GM12878 (cell line): ENCODE measurements around the gene PNPO. TPM values are rescaled to one million over a fixed set of nuclear protein-coding genes. Genes with fewer than 3 reads are reported as not detected.

Source experiments
- ATAC-seq: fragments of 200-7000 bp; cut with Tn5 transposase; 3 replicates; pipeline ENCODE4 v1.9.1; 2020; ENCODE audit warnings: mild to moderate bottlenecking, moderate library complexity
- BruUV-seq: library from RNA; stranded (reverse); fragments of 400-500 nt; replicated peaks from 2 replicates; lab custom pipeline; 2021; lab: Mats Ljungman, UMichigan
- CTCF ChIA-PET: fragments of 300-600 bp; sonication (Branson Sonifier 250); formaldehyde crosslinking; extraction: SDS; loops from one replicate; lab custom pipeline; 2021; ENCODE audit warnings: inconsistent platforms; lab: Yijun Ruan, JAX
- POLR2A ChIA-PET: fragments of 350-600 bp; formaldehyde crosslinking; extraction: SDS; loops from one replicate; lab custom pipeline; 2021; ENCODE audit warnings: inconsistent platforms; lab: Charles Lee
- RAD21 ChIA-PET: fragments of 300-600 bp; sonication (Branson Sonifier 250); formaldehyde crosslinking; loops from one replicate; lab custom pipeline; 2023; ENCODE audit warnings: antibody characterized with exemption; ENCODE audit not compliant: unreplicated experiment; lab: Charles Lee
- SMC1A ChIA-PET: fragments of 300-600 bp; sonication (Branson Sonifier 250); formaldehyde crosslinking; loops from one replicate; lab custom pipeline; 2023; ENCODE audit not compliant: unreplicated experiment, uncharacterized antibody; lab: Charles Lee
- DNase-seq: peaks from one replicate; pipeline ENCODE4 v3.0.0-alpha.2; 2011; ENCODE audit warnings: low read depth, low spot score
- FAIRE-seq: peaks from 3 replicates; lab custom pipeline; 2011; peaks lifted over from hg19 to GRCh38; lab: Jason Lieb, UNC
- H2AFZ ChIP-seq: 2 replicates; pipeline ENCODE4 v1.6.0; 2011; ENCODE audit warnings: low read depth, low read length, control low read depth; ENCODE audit not compliant: control insufficient read depth
- H3K27ac ChIP-seq: 2 replicates; pipeline ENCODE4 v1.5.1; 2011; ENCODE audit warnings: control low read depth; ENCODE audit not compliant: control insufficient read depth, insufficient read depth
- H3K27me3 ChIP-seq, 2 experiments: replicated peaks in 1 of 2; 2 replicates each; pipeline versions ENCODE4 v1.6.0 to v1.6.1; 2011; ENCODE audit warnings: low read length in 1 of 2; ENCODE audit not compliant: control insufficient read depth in 2 of 2, insufficient read depth in 2 of 2
- H3K36me3 ChIP-seq, 2 experiments: 2 replicates each; pipeline ENCODE4 v1.5.1; 2011; ENCODE audit warnings: low read length in 1 of 2; ENCODE audit not compliant: control insufficient read depth in 2 of 2, insufficient read depth in 2 of 2
- H3K4me1 ChIP-seq: 2 replicates; pipeline ENCODE4 v1.6.1; 2011; ENCODE audit warnings: mild to moderate bottlenecking, low read length, moderate library complexity, mixed read lengths; ENCODE audit not compliant: control insufficient read depth, insufficient read depth
- H3K4me2 ChIP-seq: 2 replicates; pipeline ENCODE4 v1.6.0; 2011; ENCODE audit warnings: control low read depth; ENCODE audit not compliant: control insufficient read depth, insufficient read depth
- H3K4me3 ChIP-seq: fragments of 200-600 bp; sonication (generic); 2 replicates; pipeline ENCODE4 v1.5.1; 2016
- H3K79me2 ChIP-seq: 2 replicates; pipeline ENCODE4 v1.6.0; 2011; ENCODE audit warnings: low read length; ENCODE audit not compliant: control insufficient read depth, insufficient read depth
- H3K9ac ChIP-seq: 2 replicates; pipeline ENCODE4 v1.8.0; 2011; ENCODE audit warnings: low read length, control low read depth, mixed read lengths; ENCODE audit not compliant: control insufficient read depth, insufficient read depth
- H3K9me3 ChIP-seq: replicated peaks from 3 replicates; pipeline ENCODE4 v1.5.1; 2011; ENCODE audit warnings: mild to moderate bottlenecking, low read length; ENCODE audit not compliant: control insufficient read depth, insufficient read depth
- H4K20me1 ChIP-seq: 2 replicates; pipeline ENCODE4 v1.6.0; 2011; ENCODE audit not compliant: control insufficient read depth, insufficient read depth
- BHLHE40 ChIP-seq, 2 experiments: fragments of 450-650 bp in 1 of 2; IDR thresholded peaks; 2 replicates each; pipeline ENCODE4 v1.6.1; 2011 to 2017; ENCODE audit warnings: low read depth in 2 of 2, borderline replicate concordance in 1 of 2, improper control_type of control experiment in 1 of 2, low read length in 1 of 2, mild to moderate bottlenecking in 1 of 2
- CBX3 ChIP-seq: fragments of 200-600 bp; sonication (generic); IDR thresholded peaks from 2 replicates; pipeline ENCODE4 v1.6.1; 2016; ENCODE audit warnings: low read depth, borderline replicate concordance
- EGR1 ChIP-seq, 2 experiments: IDR thresholded peaks; 1 replicate in 1 of 2; 2 replicates in 1 of 2; pipeline ENCODE4 v1.6.1; 2011 to 2012; ENCODE audit warnings: low read depth in 2 of 2, low read length in 2 of 2, borderline replicate concordance in 1 of 2, mild to moderate bottlenecking in 1 of 2, moderate library complexity in 1 of 2
- EP300 ChIP-seq, 2 experiments: fragments of 150-350 bp in 1 of 2; IDR thresholded peaks; 2 replicates each; pipeline ENCODE4 v1.6.1; 2011 to 2012; ENCODE audit warnings: low read depth in 2 of 2, low read length in 2 of 2, borderline replicate concordance in 1 of 2, improper control_type of control experiment in 1 of 2, inconsistent platforms in 1 of 2; ENCODE audit not compliant: control insufficient read depth in 1 of 2
- FOS ChIP-seq: IDR thresholded peaks from 3 replicates; pipeline ENCODE4 v1.6.1; 2011; ENCODE audit warnings: borderline replicate concordance; ENCODE audit not compliant: insufficient read length; ENCODE audit errors: extremely low read depth
- MXI1 ChIP-seq: fragments of 150-350 bp; IDR thresholded peaks from 2 replicates; pipeline ENCODE4 v1.6.1; 2011; ENCODE audit warnings: low read depth, mild to moderate bottlenecking, inconsistent platforms, low read length, improper control_type of control experiment
- MYC ChIP-seq: IDR thresholded peaks from 2 replicates; pipeline ENCODE4 v1.6.1; 2011; ENCODE audit warnings: mild to moderate bottlenecking, low read length, moderate library complexity, inconsistent platforms; ENCODE audit not compliant: insufficient read depth, insufficient replicate concordance, insufficient read length, severe bottlenecking
- NFYA ChIP-seq: IDR thresholded peaks from 2 replicates; pipeline ENCODE4 v1.6.1; 2011; ENCODE audit warnings: low read depth, mild to moderate bottlenecking, low read length, improper control_type of control experiment, borderline replicate concordance
- PML ChIP-seq: IDR thresholded peaks from 2 replicates; pipeline ENCODE4 v1.6.1; 2012; ENCODE audit warnings: low read length, inconsistent platforms
- STAT1 ChIP-seq: fragments of 450-650 bp; conservative IDR thresholded peaks from 2 replicates; pipeline ENCODE4 v1.6.1; 2014; ENCODE audit warnings: antibody characterized with exemption, mild to moderate bottlenecking
- SUZ12 ChIP-seq: fragments of 200-600 bp; sonication (generic); IDR thresholded peaks from one replicate; pipeline ENCODE4 v1.6.1; 2018; ENCODE audit warnings: antibody characterized with exemption, mild to moderate bottlenecking; ENCODE audit not compliant: unreplicated experiment
- TARDBP ChIP-seq: IDR thresholded peaks from 2 replicates; pipeline ENCODE4 v1.6.1; 2016; ENCODE audit warnings: borderline replicate concordance
- ZZZ3 ChIP-seq: IDR thresholded peaks from 2 replicates; pipeline ENCODE4 v1.6.1; 2011; ENCODE audit warnings: low read depth; ENCODE audit not compliant: control insufficient read depth, insufficient read length
- WGBS: methylation state at CpG from one replicate; pipeline ENCODE4 v1.1.6; 2016; ENCODE audit warnings: low lambda C conversion rate; ENCODE audit not compliant: insufficient replicate concordance, insufficient coverage; ENCODE audit errors: missing lambda C conversion rate; 5-methylcytosine and 5-hydroxymethylcytosine counted together
- in situ Hi-C: fragments of 300-500 bp; cut with MboI; formaldehyde crosslinking; loops from 9 replicates; pipeline ENCODE4 v1.14.3; 2018; ENCODE audit warnings: mixed read lengths
- intact Hi-C: fragments of 100-400 bp; cut with micrococcal nuclease; formaldehyde crosslinking; loops from one replicate; pipeline ENCODE4 v1.14.2; 2022; ENCODE audit not compliant: unreplicated experiment
- polyA plus RNA-seq, 11 experiments: library from polyadenylated mRNA; depleted of rRNA in 4 of 11; unstranded in 6 of 11; stranded (reverse) in 5 of 11; fragments of >200 nt; fragmentation: Nextera tagmentation in 4 of 11; fragmentation: Illumina TruSeq in 1 of 11; extraction: Ambion mirVana in 4 of 11; extraction: Trizol in 1 of 11; gene quantifications; 1 replicate in 1 of 11; 2 replicates in 10 of 11; pipeline versions ENCODE4 v1.2.1 to v1.2.3, GENCODE V29; 2011 to 2016; ENCODE audit warnings: inconsistent platforms in 2 of 11, missing spikeins in 2 of 11, low read depth in 1 of 11
- total RNA-seq, 4 experiments: library from RNA; depleted of rRNA in 3 of 4; stranded (reverse); fragments of >200 nt in 3 of 4; fragmentation: Illumina TruSeq in 1 of 4; extraction: Trizol in 1 of 4; gene quantifications; 2 replicates each; pipeline versions ENCODE4 v1.2.1 to v1.2.3, GENCODE V29; 2013 to 2021
- TF ChIP-seq, protein P1 (sequence below): fragments of 450-650 bp; IDR thresholded peaks from 2 replicates; pipeline ENCODE4 v1.6.1; 2016; ENCODE audit warnings: mild to moderate bottlenecking, moderate library complexity, borderline replicate concordance

The PNPO gene
- total and polyA plus RNA-seq, 10 of the 15 experiments (the other 5 are each of a cell fraction or from before 2014, with no cell fraction given) = 13.9 to 52.6 (median 37.3) TPM

DNA sequence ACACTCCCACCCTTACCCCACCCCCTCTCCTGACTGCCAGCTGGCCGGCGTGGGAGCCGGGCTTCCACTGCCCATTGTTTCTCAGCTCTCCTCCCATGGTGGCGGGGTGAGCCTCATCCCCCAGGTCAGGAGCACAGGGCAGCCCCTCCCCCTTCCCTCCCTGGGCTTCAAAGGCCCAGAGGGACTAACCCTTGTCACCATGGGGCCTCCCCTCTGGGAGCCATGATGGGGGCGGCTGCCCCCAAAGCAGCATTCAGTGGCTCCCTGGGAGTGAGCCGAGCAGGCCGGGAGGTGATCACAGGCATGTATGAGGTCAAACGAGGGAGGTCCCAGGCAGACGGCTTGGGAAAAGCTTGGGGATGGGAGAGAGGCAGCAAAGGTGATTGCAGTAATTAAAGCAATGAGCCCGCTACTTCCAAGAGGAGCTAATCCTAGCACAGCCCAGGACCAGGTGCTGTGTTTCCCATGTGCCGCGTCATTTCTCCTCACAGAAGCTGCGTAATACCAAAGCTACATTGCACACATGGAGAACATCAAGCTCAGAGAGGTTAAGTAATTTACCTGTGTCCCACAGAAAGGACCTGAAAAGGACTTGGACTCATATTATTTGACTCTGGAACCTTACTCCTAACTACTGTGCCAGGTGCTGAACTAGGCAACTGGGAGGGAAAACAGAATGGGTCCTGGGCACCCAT is 54.0 kb downstream of the PNPO start:
- no peak overlapping the region for H3K27ac ChIP-seq
- H3K4me3 ChIP-seq = no peak overlapping the region
- H3K27me3 ChIP-seq = no peaks in the 10 kb centered on the region
- no TSS peak for BruUV-seq
- WGBS = 60% methylated on average over 13 of the region's 13 CpGs
- no peaks in the 10 kb centered on the region for H3K9me3 ChIP-seq
- SMC1A ChIA-PET = interaction anchor here (1.1 kb wide), 1 partner anchor 17 kb away, joined by 5 read pairs; no protein-coding TSS in a partner anchor
- RAD21 ChIA-PET = interaction anchor here (1.6 kb wide), 1 partner anchor 23 kb away, joined by 6 read pairs; no protein-coding TSS in a partner anchor
- no peak overlapping the region for H3K4me2 ChIP-seq
- intact Hi-C loops (no loop called here), in situ Hi-C loops (no loop called here)
- no peak overlapping the region for H3K9ac ChIP-seq
- no peaks in the 10 kb centered on the region for H4K20me1 ChIP-seq
- ATAC-seq (no peak), DNase-seq (no peak), FAIRE-seq (no peak)
- no peaks in the 10 kb centered on the region for H3K79me2 ChIP-seq
- H3K36me3 ChIP-seq = no peaks in the 10 kb centered on the region
- no peak overlapping the region for H2AFZ ChIP-seq
- CTCF ChIA-PET = interaction anchor here (0.7 to 2.8 kb wide), 5 partner anchors 8 to 49 kb away, joined by 3 to 7 read pairs (median 4); partner anchors contain the start of gene CDK5RAP3
- POLR2A ChIA-PET = interaction anchor here (1.4 kb wide), 1 partner anchor 17 kb away, joined by 3 read pairs; no protein-coding TSS in a partner anchor
- H3K4me1 ChIP-seq = no peaks in the 10 kb centered on the region
- no peak for TF ChIP-seq SUZ12
- no peak for TF ChIP-seq STAT1
- TF ChIP-seq TARDBP = no peak
- TF ChIP-seq ZZZ3 = no peak
- no peak for TF ChIP-seq MYC
- TF ChIP-seq, protein P1, sequence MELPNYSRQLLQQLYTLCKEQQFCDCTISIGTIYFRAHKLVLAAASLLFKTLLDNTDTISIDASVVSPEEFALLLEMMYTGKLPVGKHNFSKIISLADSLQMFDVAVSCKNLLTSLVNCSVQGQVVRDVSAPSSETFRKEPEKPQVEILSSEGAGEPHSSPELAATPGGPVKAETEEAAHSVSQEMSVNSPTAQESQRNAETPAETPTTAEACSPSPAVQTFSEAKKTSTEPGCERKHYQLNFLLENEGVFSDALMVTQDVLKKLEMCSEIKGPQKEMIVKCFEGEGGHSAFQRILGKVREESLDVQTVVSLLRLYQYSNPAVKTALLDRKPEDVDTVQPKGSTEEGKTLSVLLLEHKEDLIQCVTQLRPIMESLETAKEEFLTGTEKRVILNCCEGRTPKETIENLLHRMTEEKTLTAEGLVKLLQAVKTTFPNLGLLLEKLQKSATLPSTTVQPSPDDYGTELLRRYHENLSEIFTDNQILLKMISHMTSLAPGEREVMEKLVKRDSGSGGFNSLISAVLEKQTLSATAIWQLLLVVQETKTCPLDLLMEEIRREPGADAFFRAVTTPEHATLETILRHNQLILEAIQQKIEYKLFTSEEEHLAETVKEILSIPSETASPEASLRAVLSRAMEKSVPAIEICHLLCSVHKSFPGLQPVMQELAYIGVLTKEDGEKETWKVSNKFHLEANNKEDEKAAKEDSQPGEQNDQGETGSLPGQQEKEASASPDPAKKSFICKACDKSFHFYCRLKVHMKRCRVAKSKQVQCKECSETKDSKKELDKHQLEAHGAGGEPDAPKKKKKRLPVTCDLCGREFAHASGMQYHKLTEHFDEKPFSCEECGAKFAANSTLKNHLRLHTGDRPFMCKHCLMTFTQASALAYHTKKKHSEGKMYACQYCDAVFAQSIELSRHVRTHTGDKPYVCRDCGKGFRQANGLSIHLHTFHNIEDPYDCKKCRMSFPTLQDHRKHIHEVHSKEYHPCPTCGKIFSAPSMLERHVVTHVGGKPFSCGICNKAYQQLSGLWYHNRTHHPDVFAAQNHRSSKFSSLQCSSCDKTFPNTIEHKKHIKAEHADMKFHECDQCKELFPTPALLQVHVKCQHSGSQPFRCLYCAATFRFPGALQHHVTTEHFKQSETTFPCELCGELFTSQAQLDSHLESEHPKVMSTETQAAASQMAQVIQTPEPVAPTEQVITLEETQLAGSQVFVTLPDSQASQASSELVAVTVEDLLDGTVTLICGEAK = no peak
- no peak for TF ChIP-seq CBX3
- no peak for TF ChIP-seq BHLHE40 (IDR thresholded peaks at IDR 0.05; ENCODE audit: borderline replicate concordance in 1 of 2, low read depth in 2 of 2, low read length in 1 of 2)
- TF ChIP-seq EGR1 (IDR thresholded peaks at IDR 0.05; ENCODE audit: borderline replicate concordance in 1 of 2, low read depth in 2 of 2, low read length in 2 of 2) = no peak
- no peak for TF ChIP-seq PML
- TF ChIP-seq EP300 (IDR thresholded peaks at IDR 0.05; ENCODE audit: borderline replicate concordance in 1 of 2, control insufficient read depth in 1 of 2, low read depth in 2 of 2, low read length in 2 of 2) = no peak
- no peak for TF ChIP-seq MXI1
- TF ChIP-seq NFYA = no peak
- TF ChIP-seq FOS = no peak
